LNCaP clone FGC (cell line): ENCODE results near the gene SNX30.
"Not testable (repeated sequence)": the region's sequence is repeated elsewhere in the genome, so short reads cannot be mapped to it uniquely, and the experiment has no call there.

Experiments used
- DNase-seq: peaks from one replicate; pipeline ENCODE4 v3.0.0-alpha.2; 2011; ENCODE audit warnings: low read depth
- H3K4me3 ChIP-seq: 2 replicates; pipeline ENCODE4 v1.5.1; 2011; ENCODE audit warnings: mild to moderate bottlenecking, low read depth, low read length, control low read depth
- TF ChIP-seq, protein P1 (sequence below): IDR thresholded peaks from 2 replicates; pipeline ENCODE4 v1.5.1; 2012; ENCODE audit warnings: mild to moderate bottlenecking; ENCODE audit not compliant: control insufficient read depth, insufficient read depth; ENCODE audit errors: extremely low read depth

Gene SNX30

DNA sequence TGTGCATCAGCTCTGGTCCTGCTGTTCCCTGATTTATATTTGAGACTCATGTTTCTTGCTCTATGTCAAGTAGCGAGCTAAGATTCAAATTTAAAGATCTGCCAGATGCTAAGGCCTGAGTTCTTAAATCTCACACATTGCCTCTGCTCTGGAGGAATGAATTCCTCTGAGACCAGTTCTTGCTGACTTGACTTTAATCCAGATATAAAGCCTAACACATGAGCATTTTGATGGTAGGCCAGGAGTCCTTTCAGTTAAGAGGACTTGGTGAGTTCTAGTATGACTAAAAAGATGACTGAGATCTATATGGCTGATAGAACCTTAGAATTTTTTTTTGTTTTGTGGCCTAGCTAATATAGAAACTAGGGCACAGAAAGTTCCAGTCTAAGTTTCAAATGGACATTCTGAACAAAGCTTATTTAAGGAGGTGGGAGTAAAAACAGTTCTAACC lies 31.3 kb upstream of the SNX30 start:
- no peak for DNase-seq
- H3K4me3 ChIP-seq = no peak overlapping the region
- TF ChIP-seq, protein P1, sequence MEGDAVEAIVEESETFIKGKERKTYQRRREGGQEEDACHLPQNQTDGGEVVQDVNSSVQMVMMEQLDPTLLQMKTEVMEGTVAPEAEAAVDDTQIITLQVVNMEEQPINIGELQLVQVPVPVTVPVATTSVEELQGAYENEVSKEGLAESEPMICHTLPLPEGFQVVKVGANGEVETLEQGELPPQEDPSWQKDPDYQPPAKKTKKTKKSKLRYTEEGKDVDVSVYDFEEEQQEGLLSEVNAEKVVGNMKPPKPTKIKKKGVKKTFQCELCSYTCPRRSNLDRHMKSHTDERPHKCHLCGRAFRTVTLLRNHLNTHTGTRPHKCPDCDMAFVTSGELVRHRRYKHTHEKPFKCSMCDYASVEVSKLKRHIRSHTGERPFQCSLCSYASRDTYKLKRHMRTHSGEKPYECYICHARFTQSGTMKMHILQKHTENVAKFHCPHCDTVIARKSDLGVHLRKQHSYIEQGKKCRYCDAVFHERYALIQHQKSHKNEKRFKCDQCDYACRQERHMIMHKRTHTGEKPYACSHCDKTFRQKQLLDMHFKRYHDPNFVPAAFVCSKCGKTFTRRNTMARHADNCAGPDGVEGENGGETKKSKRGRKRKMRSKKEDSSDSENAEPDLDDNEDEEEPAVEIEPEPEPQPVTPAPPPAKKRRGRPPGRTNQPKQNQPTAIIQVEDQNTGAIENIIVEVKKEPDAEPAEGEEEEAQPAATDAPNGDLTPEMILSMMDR = no peak

DNA sequence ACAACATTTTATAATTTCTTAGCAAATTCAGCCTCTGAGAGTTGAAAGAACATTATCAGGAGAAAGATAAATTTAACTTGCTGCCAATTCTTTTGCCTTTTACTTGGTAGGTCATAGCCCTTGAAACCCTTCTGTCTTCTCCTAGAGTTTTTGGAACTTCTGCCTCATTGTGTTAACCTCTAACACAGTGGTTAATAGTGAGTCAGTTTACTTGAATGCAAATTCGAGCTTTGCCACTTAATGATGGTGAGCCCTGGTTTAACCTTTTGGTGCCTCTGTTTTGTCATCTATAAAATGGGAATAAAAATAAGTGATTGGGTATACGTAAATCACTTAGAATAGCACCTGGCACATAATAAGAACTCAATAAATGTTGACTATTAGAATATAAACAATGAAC lies 30.9 kb upstream of the SNX30 start:
- no peak overlapping the region for H3K4me3 ChIP-seq
- DNase-seq = no peak

DNA sequence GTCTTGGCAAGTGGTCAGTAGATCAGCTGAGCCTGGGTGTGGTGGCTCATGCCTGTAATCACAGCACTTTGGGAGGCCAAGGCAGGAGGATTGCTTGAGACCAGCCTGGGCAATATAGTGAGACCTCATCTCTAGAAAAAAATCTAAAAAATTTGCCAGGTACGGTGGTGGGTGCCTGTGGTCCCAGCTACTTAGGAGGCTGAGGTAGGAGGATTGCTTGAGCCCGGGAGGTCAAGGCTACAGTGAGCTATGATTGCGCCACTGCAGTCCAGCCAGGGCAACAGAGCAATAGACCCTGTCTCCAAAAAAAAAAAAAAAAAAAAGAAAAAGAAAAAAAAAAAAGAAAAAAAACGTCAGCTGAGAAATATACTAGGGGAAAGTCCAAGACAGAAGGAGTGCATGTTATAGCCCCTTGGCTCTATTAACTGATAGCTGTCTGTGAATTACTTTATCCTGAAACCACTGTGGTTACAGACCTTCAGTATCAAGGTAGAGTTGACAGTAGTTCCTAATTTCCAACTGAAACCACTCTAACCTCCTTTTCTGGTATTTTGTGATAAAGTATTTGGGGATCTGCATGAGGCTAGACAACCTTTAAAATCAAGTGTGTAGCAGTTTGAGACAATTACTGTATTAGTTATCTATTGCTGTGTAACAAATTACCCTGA lies 30.3 kb upstream of the SNX30 start:
- H3K4me3 ChIP-seq = no peak overlapping the region
- TF ChIP-seq, protein P1 = no peak
- DNase-seq = no peak

More for the DNA sequence above, 30.9 kb upstream of the SNX30 start:
- TF ChIP-seq, protein P1 = no peak

DNA sequence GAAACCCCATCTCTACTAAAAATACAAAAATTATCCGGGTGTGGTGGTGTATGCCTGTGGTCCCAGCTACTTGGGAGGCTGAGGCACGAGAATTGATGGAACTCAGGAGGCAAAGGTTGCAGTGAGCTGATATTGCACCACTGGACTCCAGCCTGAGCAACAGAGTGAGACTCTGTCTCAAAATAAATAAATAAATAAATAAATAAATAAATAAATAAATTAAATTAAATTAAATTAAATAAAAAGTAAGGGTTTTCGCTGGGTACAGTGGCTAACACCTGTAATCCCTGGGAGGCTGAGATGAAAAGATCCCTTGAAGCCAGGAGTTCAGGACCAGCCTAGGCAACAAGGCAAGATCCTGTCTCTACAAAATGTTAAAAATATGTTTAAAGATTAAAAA lies 27.8 kb upstream of the SNX30 start:
- not testable (repeated sequence) for DNase-seq, H3K4me3 ChIP-seq

DNA sequence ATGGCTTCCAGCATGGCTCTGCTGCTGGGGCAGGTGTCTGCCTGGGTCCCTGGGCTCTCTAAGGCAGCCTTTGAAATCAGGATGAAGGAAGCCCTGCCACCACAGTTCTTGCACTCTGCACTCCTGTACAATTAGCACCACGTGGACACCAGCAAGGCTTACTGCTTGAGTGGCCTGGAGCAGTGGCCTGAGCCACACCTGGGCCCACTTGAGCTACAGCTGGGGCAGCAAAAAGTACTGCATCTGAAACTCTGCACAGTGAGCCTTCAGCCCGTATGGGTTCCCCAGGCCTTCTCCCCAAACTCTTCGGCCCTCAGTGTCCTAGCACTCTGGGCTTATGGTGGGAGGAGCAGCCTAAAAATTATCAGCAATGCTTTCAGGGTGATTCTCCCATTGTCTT lies 24.6 kb upstream of the SNX30 start:
- no peak for DNase-seq
- TF ChIP-seq, protein P1 = no peak
- no peak overlapping the region for H3K4me3 ChIP-seq

DNA sequence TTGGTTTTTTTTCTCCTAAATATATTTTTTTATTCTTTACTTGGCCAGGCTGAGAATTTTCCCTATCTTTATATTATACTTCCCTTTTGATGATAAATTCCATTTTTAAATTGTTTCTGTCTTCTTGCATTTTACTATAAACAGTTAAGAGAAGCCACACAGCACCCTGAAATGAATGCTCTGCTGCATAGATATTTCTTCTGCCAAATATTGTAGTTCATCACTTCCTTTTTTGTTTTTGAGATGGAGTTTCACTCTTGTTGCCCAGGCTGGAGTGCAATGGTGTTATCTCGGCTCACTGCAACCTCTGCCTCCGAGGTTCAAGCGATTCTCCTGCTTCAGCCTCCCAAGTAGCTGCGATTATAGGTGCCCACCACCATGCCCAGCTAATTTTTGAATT lies 24.1 kb upstream of the SNX30 start:
- no peak for DNase-seq
- H3K4me3 ChIP-seq = no peak overlapping the region
- TF ChIP-seq, protein P1 = no peak

DNA sequence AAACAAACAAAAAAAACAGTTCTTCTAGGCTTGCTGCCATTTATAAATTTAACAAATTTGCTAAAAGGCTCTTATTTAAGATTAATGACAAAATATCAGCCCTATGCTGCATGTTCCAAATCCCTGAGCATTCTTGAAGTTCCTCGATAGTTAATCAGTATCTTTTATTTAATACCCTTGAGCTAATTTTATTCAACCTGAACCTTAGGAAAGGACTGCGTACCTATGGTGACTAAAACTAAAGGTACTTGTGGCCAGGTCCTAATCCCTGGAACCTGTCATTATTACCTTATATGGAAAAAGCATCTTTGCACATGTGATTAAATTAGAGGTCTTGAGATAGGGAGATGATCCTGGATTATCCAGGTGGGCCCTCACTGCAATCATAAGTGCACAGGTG lies 22.2 kb upstream of the SNX30 start:
- no peak for DNase-seq
- TF ChIP-seq, protein P1 = no peak
- H3K4me3 ChIP-seq = no peak overlapping the region
